ENCODE measurements around the gene SLU7.

The SLU7 gene

GRCh38 chr5:160466116-160466515, 47.2 kb upstream of the SLU7 start:
- Histone ChIP-seq H3K4me1 (ENCODE audit: low read depth, poor library complexity, severe bottlenecking) (peaks cover 25% of the 10 kb centered on the region), H2AFZ (ENCODE audit: low read depth) (no peak overlapping the region), H3K4me3 (IDR thresholded peaks at IDR 0.05; ENCODE audit: insufficient read depth, low read depth, low read length) (no peak overlapping the region), H3K9ac (no peak overlapping the region), H3K27me3 (ENCODE audit: insufficient read depth, low read depth) (no peaks in the 10 kb centered on the region), H3K27ac (no peak overlapping the region), H3K79me2 (ENCODE audit: insufficient read depth, low read depth) (peaks cover 38% of the 10 kb centered on the region), H4K20me1 (ENCODE audit: insufficient read depth) (no peaks in the 10 kb centered on the region), H3K4me2 (no peak overlapping the region; the same call in 1 of the 2 replicates), H3K36me3 (ENCODE audit: insufficient read depth) (no peaks in the 10 kb centered on the region)
- no peak for TF ChIP-seq CTCF (conservative IDR thresholded peaks at IDR 0.05; ENCODE audit: low read depth, low read length)

GRCh38 chr5:160464466-160464797, 45.6 kb upstream of the SLU7 start:
- Histone ChIP-seq H3K79me2 (ENCODE audit: insufficient read depth, low read depth) (peaks cover 21% of the 10 kb centered on the region), H3K27me3 (ENCODE audit: insufficient read depth, low read depth) (no peaks in the 10 kb centered on the region), H3K4me1 (ENCODE audit: low read depth, poor library complexity, severe bottlenecking) (peaks cover 24% of the 10 kb centered on the region), H3K9ac (no peak overlapping the region), H2AFZ (ENCODE audit: low read depth) (no peak overlapping the region), H3K4me3 (IDR thresholded peaks at IDR 0.05; ENCODE audit: insufficient read depth, low read depth, low read length) (no peak overlapping the region), H3K36me3 (ENCODE audit: insufficient read depth) (no peaks in the 10 kb centered on the region), H3K27ac (no peak overlapping the region), H4K20me1 (ENCODE audit: insufficient read depth) (no peaks in the 10 kb centered on the region), H3K4me2 (no peak overlapping the region)
- no peak for TF ChIP-seq CTCF (conservative IDR thresholded peaks at IDR 0.05; ENCODE audit: low read depth, low read length)

GRCh38 chr5:160463740-160464465, 45.0 kb upstream of the SLU7 start:
- H3K36me3 ChIP-seq (ENCODE audit: insufficient read depth) = no peaks in the 10 kb centered on the region
- H3K9ac ChIP-seq = no peak overlapping the region
- TF ChIP-seq CTCF (conservative IDR thresholded peaks at IDR 0.05; ENCODE audit: low read depth, low read length) = no peak
- H3K27ac ChIP-seq = no peak overlapping the region
- H3K79me2 ChIP-seq (ENCODE audit: insufficient read depth, low read depth) = peaks cover 16% of the 10 kb centered on the region
- H2AFZ ChIP-seq (ENCODE audit: low read depth) = no peak overlapping the region
- H3K4me3 ChIP-seq (IDR thresholded peaks at IDR 0.05; ENCODE audit: insufficient read depth, low read depth, low read length) = no peak overlapping the region
- H3K4me1 ChIP-seq (ENCODE audit: low read depth, poor library complexity, severe bottlenecking) = peaks cover 24% of the 10 kb centered on the region
- H4K20me1 ChIP-seq (ENCODE audit: insufficient read depth) = no peaks in the 10 kb centered on the region
- H3K4me2 ChIP-seq = no peak overlapping the region
- no peaks in the 10 kb centered on the region for H3K27me3 ChIP-seq (ENCODE audit: insufficient read depth, low read depth)

GRCh38 chr5:160463227-160463626, 44.3 kb upstream of the SLU7 start:
- peaks cover 9% of the 10 kb centered on the region; the same call in 1 of the 2 replicates for H3K79me2 ChIP-seq (ENCODE audit: insufficient read depth, low read depth)
- no peak overlapping the region for H3K4me3 ChIP-seq (IDR thresholded peaks at IDR 0.05; ENCODE audit: insufficient read depth, low read depth, low read length)
- H3K4me1 ChIP-seq (ENCODE audit: low read depth, poor library complexity, severe bottlenecking) = peaks cover 24% of the 10 kb centered on the region
- no peaks in the 10 kb centered on the region for H3K36me3 ChIP-seq (ENCODE audit: insufficient read depth)
- no peak overlapping the region for H2AFZ ChIP-seq (ENCODE audit: low read depth)
- no peaks in the 10 kb centered on the region for H3K27me3 ChIP-seq (ENCODE audit: insufficient read depth, low read depth)
- H3K27ac ChIP-seq = no peak overlapping the region
- H3K9ac ChIP-seq = no peak overlapping the region
- TF ChIP-seq CTCF (conservative IDR thresholded peaks at IDR 0.05; ENCODE audit: low read depth, low read length) = no peak
- H4K20me1 ChIP-seq (ENCODE audit: insufficient read depth) = no peaks in the 10 kb centered on the region
- H3K4me2 ChIP-seq = no peak overlapping the region

All from KMS-11 (cell line).